HepG2 (cell line): Measurements from ENCODE around the gene SS18L1. TPM values are rescaled to one million over a fixed set of nuclear protein-coding genes. Genes with fewer than 3 reads are reported as not detected.

Experiments
- EED ChIP-seq: sonication (generic); formaldehyde crosslinking; IDR thresholded peaks from 2 replicates; pipeline ENCODE4 v1.5.0; 2020; ENCODE audit warnings: mild to moderate bottlenecking, missing genetic modification reagents
- HOXA5 ChIP-seq: sonication (generic); formaldehyde crosslinking; IDR thresholded peaks from 2 replicates; pipeline ENCODE4 v1.4.0; 2020; ENCODE audit warnings: missing genetic modification reagents
- NFKBIZ ChIP-seq: IDR thresholded peaks from 2 replicates; pipeline ENCODE4 v1.6.1; 2018; ENCODE audit warnings: missing genetic modification reagents, missing compliant biosample characterization
- SKI ChIP-seq: fragments of 450-650 bp; IDR thresholded peaks from one replicate; pipeline ENCODE4 v1.6.1; 2018; ENCODE audit warnings: mild to moderate bottlenecking; ENCODE audit not compliant: partially characterized antibody
- YEATS2 ChIP-seq: sonication (generic); formaldehyde crosslinking; IDR thresholded peaks from 2 replicates; pipeline ENCODE4 v1.4.0; 2020; ENCODE audit warnings: missing genetic modification reagents, borderline replicate concordance
- ZBTB7A ChIP-seq: sonication (generic); formaldehyde crosslinking; IDR thresholded peaks from 2 replicates; pipeline ENCODE4 v1.8.0; 2022; ENCODE audit warnings: mild to moderate bottlenecking, missing genetic modification reagents
- ZNF468 ChIP-seq: sonication (generic); formaldehyde crosslinking; IDR thresholded peaks from 2 replicates; pipeline ENCODE4 v1.8.0; 2022; ENCODE audit warnings: mild to moderate bottlenecking, moderate library complexity, missing genetic modification reagents
- ZNF552 ChIP-seq: sonication (generic); formaldehyde crosslinking; IDR thresholded peaks from 2 replicates; pipeline ENCODE4 v1.9.0; 2022; ENCODE audit warnings: missing genetic modification reagents, mild to moderate bottlenecking, borderline replicate concordance
- ZNF891 ChIP-seq: sonication (generic); formaldehyde crosslinking; IDR thresholded peaks from 2 replicates; pipeline ENCODE4 v1.5.0; 2020; ENCODE audit warnings: mild to moderate bottlenecking, missing genetic modification reagents
- polyA plus RNA-seq, 8 experiments: library from polyadenylated mRNA; depleted of rRNA in 3 of 8; stranded (reverse) in 7 of 8; unstranded in 1 of 8; fragments of >200 nt; fragmentation: Illumina TruSeq in 4 of 8; extraction: Trizol in 4 of 8; gene quantifications; 2 replicates each; pipeline versions ENCODE4 v1.2.1 to v1.2.3, GENCODE V29; 2011 to 2016; ENCODE audit warnings: low read depth in 4 of 8, missing spikeins in 1 of 8, mixed read lengths in 1 of 8; ENCODE audit not compliant: insufficient read depth in 1 of 8
- total RNA-seq, 5 experiments: library from RNA; depleted of rRNA; stranded (reverse); fragments of >200 nt; fragmentation: Illumina TruSeq; extraction: Trizol; gene quantifications; 2 replicates each; pipeline ENCODE4 v1.2.3, GENCODE V29; 2016; ENCODE audit warnings: low read depth in 1 of 5
- TF ChIP-seq, protein P1 (sequence below): sonication (generic); formaldehyde crosslinking; IDR thresholded peaks from 2 replicates; pipeline ENCODE4 v1.4.0; 2020; ENCODE audit warnings: mild to moderate bottlenecking, missing genetic modification reagents, borderline replicate concordance
- TF ChIP-seq, protein P2 (sequence below): sonication (generic); formaldehyde crosslinking; conservative IDR thresholded peaks from 2 replicates; pipeline ENCODE4 v1.4.0; 2020; ENCODE audit warnings: missing genetic modification reagents
- TF ChIP-seq, protein P3 (sequence below): sonication (generic); formaldehyde crosslinking; IDR thresholded peaks from 2 replicates; pipeline ENCODE4 v1.4.0; 2020; ENCODE audit warnings: missing genetic modification reagents, borderline replicate concordance
- TF ChIP-seq, protein P4 (sequence below): sonication (generic); formaldehyde crosslinking; IDR thresholded peaks from 2 replicates; pipeline ENCODE4 v1.5.0; 2020; ENCODE audit warnings: mild to moderate bottlenecking, low read depth, missing genetic modification reagents, borderline replicate concordance
- TF ChIP-seq, protein P5 (sequence below): sonication (generic); formaldehyde crosslinking; IDR thresholded peaks from 2 replicates; pipeline ENCODE4 v1.9.0; 2021; ENCODE audit warnings: missing genetic modification reagents, borderline replicate concordance

The SS18L1 gene
- total and polyA plus RNA-seq, 2 of the 13 experiments (the other 11 are each of a cell fraction or from before 2014, with no cell fraction given): 17.8 to 27.6 TPM

DNA sequence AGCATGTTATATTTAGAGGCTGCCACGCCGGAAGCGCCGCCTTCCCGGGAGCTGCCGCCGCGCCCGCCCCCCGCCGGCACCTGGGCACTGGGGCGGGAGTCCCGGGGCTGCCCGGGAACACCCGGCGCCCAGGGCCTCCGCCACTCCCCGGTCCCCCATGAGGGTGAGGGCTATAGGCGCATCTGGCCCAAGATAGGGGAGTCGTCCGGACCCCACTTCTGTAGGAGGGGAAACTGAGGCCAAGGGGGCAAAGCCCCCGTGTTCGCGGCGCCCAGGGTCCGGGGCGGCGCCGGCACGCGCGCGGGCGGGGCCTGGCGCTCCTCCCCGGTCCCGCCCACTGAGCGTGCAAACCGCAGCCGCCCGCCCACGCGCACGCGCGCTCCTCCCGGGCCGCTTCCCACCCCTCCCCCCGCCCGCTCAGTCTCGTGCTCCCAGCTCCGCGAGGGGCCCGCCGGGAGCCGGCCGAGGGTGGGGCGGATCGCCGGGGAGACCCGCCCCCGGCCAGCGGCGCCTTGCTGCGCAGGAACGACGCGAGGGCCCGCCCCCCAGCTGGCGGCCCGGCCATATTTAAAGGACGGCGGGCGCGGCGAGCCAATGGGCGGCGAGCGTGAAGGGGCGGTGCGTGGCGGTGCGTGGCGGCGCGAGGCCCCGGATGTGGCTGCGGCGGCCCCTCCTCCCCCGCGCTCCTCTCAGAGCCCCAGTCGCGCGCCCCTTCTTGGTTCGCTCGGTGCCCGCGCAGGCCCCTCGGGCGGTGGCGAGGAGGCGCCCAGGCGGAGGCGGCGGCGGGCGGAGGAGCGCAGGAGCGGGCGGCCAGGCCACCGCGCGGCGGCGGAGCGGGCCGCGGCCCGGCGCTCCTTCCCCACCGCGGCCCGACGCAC lies 21.6 kb upstream of the SS18L1 start, which contains the start of gene LSM14B (continued):
- TF ChIP-seq, protein P1, sequence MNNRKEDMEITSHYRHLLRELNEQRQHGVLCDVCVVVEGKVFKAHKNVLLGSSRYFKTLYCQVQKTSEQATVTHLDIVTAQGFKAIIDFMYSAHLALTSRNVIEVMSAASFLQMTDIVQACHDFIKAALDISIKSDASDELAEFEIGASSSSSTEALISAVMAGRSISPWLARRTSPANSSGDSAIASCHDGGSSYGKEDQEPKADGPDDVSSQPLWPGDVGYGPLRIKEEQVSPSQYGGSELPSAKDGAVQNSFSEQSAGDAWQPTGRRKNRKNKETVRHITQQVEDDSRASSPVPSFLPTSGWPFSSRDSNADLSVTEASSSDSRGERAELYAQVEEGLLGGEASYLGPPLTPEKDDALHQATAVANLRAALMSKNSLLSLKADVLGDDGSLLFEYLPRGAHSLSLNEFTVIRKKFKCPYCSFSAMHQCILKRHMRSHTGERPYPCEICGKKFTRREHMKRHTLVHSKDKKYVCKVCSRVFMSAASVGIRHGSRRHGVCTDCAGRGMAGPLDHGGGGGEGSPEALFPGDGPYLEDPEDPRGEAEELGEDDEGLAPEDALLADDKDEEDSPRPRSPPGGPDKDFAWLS (CRISPR knock-in tag): peak; percentile 73; the same call in 1 of the 2 replicates
- TF ChIP-seq, protein P2, sequence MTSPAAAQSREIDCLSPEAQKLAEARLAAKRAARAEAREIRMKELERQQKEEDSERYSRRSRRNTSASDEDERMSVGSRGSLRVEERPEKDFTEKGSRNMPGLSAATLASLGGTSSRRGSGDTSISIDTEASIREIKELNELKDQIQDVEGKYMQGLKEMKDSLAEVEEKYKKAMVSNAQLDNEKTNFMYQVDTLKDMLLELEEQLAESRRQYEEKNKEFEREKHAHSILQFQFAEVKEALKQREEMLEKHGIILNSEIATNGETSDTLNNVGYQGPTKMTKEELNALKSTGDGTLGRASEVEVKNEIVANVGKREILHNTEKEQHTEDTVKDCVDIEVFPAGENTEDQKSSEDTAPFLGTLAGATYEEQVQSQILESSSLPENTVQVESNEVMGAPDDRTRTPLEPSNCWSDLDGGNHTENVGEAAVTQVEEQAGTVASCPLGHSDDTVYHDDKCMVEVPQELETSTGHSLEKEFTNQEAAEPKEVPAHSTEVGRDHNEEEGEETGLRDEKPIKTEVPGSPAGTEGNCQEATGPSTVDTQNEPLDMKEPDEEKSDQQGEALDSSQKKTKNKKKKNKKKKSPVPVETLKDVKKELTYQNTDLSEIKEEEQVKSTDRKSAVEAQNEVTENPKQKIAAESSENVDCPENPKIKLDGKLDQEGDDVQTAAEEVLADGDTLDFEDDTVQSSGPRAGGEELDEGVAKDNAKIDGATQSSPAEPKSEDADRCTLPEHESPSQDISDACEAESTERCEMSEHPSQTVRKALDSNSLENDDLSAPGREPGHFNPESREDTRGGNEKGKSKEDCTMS (CRISPR knock-in tag): no peak
- TF ChIP-seq EED (CRISPR knock-in tag): no peak
- TF ChIP-seq ZNF552 (CRISPR knock-in tag): 0 out of 2 replicates have a peak, but pooled peaks have one; percentile 36
- TF ChIP-seq SKI: peak; percentile 77
- TF ChIP-seq, protein P3, sequence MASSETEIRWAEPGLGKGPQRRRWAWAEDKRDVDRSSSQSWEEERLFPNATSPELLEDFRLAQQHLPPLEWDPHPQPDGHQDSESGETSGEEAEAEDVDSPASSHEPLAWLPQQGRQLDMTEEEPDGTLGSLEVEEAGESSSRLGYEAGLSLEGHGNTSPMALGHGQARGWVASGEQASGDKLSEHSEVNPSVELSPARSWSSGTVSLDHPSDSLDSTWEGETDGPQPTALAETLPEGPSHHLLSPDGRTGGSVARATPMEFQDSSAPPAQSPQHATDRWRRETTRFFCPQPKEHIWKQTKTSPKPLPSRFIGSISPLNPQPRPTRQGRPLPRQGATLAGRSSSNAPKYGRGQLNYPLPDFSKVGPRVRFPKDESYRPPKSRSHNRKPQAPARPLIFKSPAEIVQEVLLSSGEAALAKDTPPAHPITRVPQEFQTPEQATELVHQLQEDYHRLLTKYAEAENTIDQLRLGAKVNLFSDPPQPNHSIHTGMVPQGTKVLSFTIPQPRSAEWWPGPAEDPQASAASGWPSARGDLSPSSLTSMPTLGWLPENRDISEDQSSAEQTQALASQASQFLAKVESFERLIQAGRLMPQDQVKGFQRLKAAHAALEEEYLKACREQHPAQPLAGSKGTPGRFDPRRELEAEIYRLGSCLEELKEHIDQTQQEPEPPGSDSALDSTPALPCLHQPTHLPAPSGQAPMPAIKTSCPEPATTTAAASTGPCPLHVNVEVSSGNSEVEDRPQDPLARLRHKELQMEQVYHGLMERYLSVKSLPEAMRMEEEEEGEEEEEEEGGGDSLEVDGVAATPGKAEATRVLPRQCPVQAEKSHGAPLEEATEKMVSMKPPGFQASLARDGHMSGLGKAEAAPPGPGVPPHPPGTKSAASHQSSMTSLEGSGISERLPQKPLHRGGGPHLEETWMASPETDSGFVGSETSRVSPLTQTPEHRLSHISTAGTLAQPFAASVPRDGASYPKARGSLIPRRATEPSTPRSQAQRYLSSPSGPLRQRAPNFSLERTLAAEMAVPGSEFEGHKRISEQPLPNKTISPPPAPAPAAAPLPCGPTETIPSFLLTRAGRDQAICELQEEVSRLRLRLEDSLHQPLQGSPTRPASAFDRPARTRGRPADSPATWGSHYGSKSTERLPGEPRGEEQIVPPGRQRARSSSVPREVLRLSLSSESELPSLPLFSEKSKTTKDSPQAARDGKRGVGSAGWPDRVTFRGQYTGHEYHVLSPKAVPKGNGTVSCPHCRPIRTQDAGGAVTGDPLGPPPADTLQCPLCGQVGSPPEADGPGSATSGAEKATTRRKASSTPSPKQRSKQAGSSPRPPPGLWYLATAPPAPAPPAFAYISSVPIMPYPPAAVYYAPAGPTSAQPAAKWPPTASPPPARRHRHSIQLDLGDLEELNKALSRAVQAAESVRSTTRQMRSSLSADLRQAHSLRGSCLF (CRISPR knock-in tag): no peak
- no peak for TF ChIP-seq ZNF468
- TF ChIP-seq HOXA5 (CRISPR knock-in tag): peak; percentile 77; the same call in 1 of the 2 replicates
- peak; percentile 51; the same call in 1 of the 2 replicates for TF ChIP-seq ZNF891 (CRISPR knock-in tag)
- TF ChIP-seq ZBTB7A (CRISPR knock-in tag): no peak
- TF ChIP-seq YEATS2 (CRISPR knock-in tag): no peak; the same call in 1 of the 2 replicates
- TF ChIP-seq, protein P4, sequence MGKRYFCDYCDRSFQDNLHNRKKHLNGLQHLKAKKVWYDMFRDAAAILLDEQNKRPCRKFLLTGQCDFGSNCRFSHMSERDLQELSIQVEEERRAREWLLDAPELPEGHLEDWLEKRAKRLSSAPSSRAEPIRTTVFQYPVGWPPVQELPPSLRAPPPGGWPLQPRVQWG (CRISPR knock-in tag): no peak; the same call in 1 of the 2 replicates
- TF ChIP-seq, protein P5, sequence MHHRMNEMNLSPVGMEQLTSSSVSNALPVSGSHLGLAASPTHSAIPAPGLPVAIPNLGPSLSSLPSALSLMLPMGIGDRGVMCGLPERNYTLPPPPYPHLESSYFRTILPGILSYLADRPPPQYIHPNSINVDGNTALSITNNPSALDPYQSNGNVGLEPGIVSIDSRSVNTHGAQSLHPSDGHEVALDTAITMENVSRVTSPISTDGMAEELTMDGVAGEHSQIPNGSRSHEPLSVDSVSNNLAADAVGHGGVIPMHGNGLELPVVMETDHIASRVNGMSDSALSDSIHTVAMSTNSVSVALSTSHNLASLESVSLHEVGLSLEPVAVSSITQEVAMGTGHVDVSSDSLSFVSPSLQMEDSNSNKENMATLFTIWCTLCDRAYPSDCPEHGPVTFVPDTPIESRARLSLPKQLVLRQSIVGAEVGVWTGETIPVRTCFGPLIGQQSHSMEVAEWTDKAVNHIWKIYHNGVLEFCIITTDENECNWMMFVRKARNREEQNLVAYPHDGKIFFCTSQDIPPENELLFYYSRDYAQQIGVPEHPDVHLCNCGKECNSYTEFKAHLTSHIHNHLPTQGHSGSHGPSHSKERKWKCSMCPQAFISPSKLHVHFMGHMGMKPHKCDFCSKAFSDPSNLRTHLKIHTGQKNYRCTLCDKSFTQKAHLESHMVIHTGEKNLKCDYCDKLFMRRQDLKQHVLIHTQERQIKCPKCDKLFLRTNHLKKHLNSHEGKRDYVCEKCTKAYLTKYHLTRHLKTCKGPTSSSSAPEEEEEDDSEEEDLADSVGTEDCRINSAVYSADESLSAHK: no peak
- TF ChIP-seq NFKBIZ (CRISPR knock-in tag): no peak
